SKM-1 (cell line): ENCODE data around the gene MILR1.

Experiments
- DNase-seq: peaks from one replicate; lab custom pipeline; 2025; ENCODE audit not compliant: unreplicated experiment; lab: John Stamatoyannopoulos, UW

MILR1 gene

GRCh38 chr17:64500862-64501765 lies 52.2 kb downstream of the MILR1 start:
- no peak for DNase-seq

GRCh38 chr17:64502021-64502420 lies 53.1 kb downstream of the MILR1 start:
- DNase-seq = no peak

GRCh38 chr17:64502809-64503208 lies 53.9 kb downstream of the MILR1 start:
- no peak for DNase-seq

GRCh38 chr17:64503341-64503740 lies 54.4 kb downstream of the MILR1 start:
- no peak for DNase-seq

- no peak for DNase-seq
These were observed 55.2 kb downstream of the MILR1 start for GRCh38 chr17:64503821-64504768.

GRCh38 chr17:64504769-64505339 lies 55.9 kb downstream of the MILR1 start:
- DNase-seq = no peak

GRCh38 chr17:64505340-64506200 lies 56.7 kb downstream of the MILR1 start:
- peak; percentile 43 for DNase-seq

- DNase-seq = peak; percentile 97
These were observed 57.3 kb downstream of the MILR1 start, which contains the start of gene DDX5 for GRCh38 chr17:64506201-64506575. DDX5 (minus strand) TSS chr17:64506289; CDS start chr17:64506119, 170 bp downstream.

- peak; percentile 89 for DNase-seq
These were observed 57.9 kb downstream of the MILR1 start, which contains the start of gene CEP95 for GRCh38 chr17:64506576-64507412. CEP95 (plus strand) TSS chr17:64506977; CDS start chr17:64507098, 121 bp downstream.

- DNase-seq = peak; percentile 57
These were observed 58.5 kb downstream of the MILR1 start for GRCh38 chr17:64507413-64507782.

GRCh38 chr17:64508683-64509082 lies 59.8 kb downstream of the MILR1 start:
- DNase-seq = no peak

- no peak for DNase-seq
These were observed 60.3 kb downstream of the MILR1 start for GRCh38 chr17:64509179-64509578.

- DNase-seq = no peak
These were observed 66.5 kb downstream of the MILR1 start for GRCh38 chr17:64515419-64515818.

GRCh38 chr17:64515829-64516228 lies 66.9 kb downstream of the MILR1 start:
- no peak for DNase-seq
